Psoas muscle (tissue), 8 donors: ENCODE measurements around the gene PALLD. TPM values are rescaled to one million over a fixed set of nuclear protein-coding genes. Genes with fewer than 3 reads are reported as not detected.

ENCODE experiments used
- ATAC-seq, 4 donors: fragments of 200-7000 bp; cut with Tn5 transposase; one replicate each; pipeline ENCODE4 v1.9.1; 2020; ENCODE audit warnings: moderate library complexity in 3 of 4, mild to moderate bottlenecking in 2 of 4
- DNase-seq, 2 donors: peaks; one replicate each; pipeline ENCODE4 v3.0.0-alpha.2; 2020
- H3K27ac ChIP-seq: fragments of 200-600 bp; one replicate; pipeline ENCODE4 v1.8.0; 2022
- H3K27me3 ChIP-seq, 3 donors: fragments of 200-600 bp in 1 of 3; one replicate each; pipeline versions ENCODE4 v1.6.1 to v1.8.0; 2013 to 2022; ENCODE audit warnings: low read length in 2 of 3, mild to moderate bottlenecking in 2 of 3, moderate library complexity in 1 of 3; ENCODE audit not compliant: insufficient read depth in 3 of 3
- H3K36me3 ChIP-seq, 2 donors: fragments of 200-600 bp in 1 of 2; one replicate each; pipeline versions ENCODE4 v1.6.1 to v1.8.0; 2013 to 2022; ENCODE audit warnings: low read depth in 1 of 2, mild to moderate bottlenecking in 1 of 2, moderate library complexity in 1 of 2; ENCODE audit not compliant: insufficient read depth in 1 of 2
- H3K4me1 ChIP-seq: fragments of 200-600 bp; one replicate; pipeline ENCODE4 v1.8.0; 2022
- H3K4me3 ChIP-seq: fragments of 200-600 bp; one replicate; pipeline ENCODE4 v1.8.0; 2022; ENCODE audit warnings: mild to moderate bottlenecking
- H3K9me3 ChIP-seq: fragments of 200-600 bp; one replicate; pipeline ENCODE4 v1.8.0; 2022
- CTCF ChIP-seq: fragments of 200-600 bp; IDR thresholded peaks from one replicate; pipeline ENCODE4 v1.8.0; 2022; ENCODE audit warnings: antibody characterized with exemption
- WGBS, 3 donors: extraction: QIAGEN DNeasy Blood & Tissue Kit; methylation state at CpG; one replicate each; pipeline versions ENCODE4 v1.1.6 to v1.1.7; 2013; 5-methylcytosine and 5-hydroxymethylcytosine counted together
- intact Hi-C, 2 donors: fragments of 100-400 bp; cut with DNase I; formaldehyde crosslinking; loops; one replicate each; pipeline versions ENCODE4 v1.11.0 to v1.14.2; 2022
- polyA plus RNA-seq, 3 donors: library from polyadenylated mRNA; stranded (reverse); fragments of 200-250 nt; gene quantifications; one replicate each; pipeline ENCODE4 v1.2.3, GENCODE V29; 2013
- total RNA-seq, 4 donors: library from RNA; stranded (reverse); fragmentation: NEBNext Ultra II Directional in 2 of 4; extraction: Animal tissue kit (Norgen Biotek cat#: 25700) in 2 of 4; gene quantifications; one replicate each; pipeline versions ENCODE4 v1.2.1 to v1.2.4, GENCODE V29; 2021 to 2023
- donor health status: healthy with polysubstance abuse.
- donor health status: DM: no; HTN: no; CAD: no; lungs with moderate emphysema.
- donor health status: Bipolar disorder and iron deficiency.
- donor health status: healthy.
- donor health status: DM: yes; HTN: yes; CAD: no.
- donor health status: DM: no; HTN: no; CAD: no.
- donor health status: DM: no; HTN: no; CAD: no.
- donor health status: DM: yes; HTN: yes; CAD: no.

Gene PALLD
- total and polyA plus RNA-seq, 7 donors, result 19.2 to 245 (median 168) TPM

- no peak overlapping the region for H3K27ac ChIP-seq
- no peak for TF ChIP-seq CTCF
- intact Hi-C loops, result no loop called here
- 71 to 74% (median 73%) methylated on average over 8 of the region's 8 CpGs for WGBS, 3 donors
- no peaks in the 10 kb centered on the region for H3K27me3 ChIP-seq
- H3K4me3 ChIP-seq, result no peak overlapping the region
- ATAC-seq (no peak), DNase-seq (no peak)
- no peaks in the 10 kb centered on the region for H3K4me1 ChIP-seq
- H3K9me3 ChIP-seq, result no peaks in the 10 kb centered on the region
- peaks cover 4 to 51% of the 10 kb centered on the region in 2 donors for H3K36me3 ChIP-seq
Measured at GRCh38 chr4:168693750-168694490, 197.1 kb downstream of the PALLD start.

- WGBS, 3 donors, result 91 to 93% (median 91%) methylated on average over 4 of the region's 4 CpGs
- ATAC-seq, result peak in 1 of 4 donors; percentile 56
- Histone ChIP-seq H3K36me3 (peaks cover 4 to 56% of the 10 kb centered on the region in 2 donors), H3K27ac (no peak overlapping the region), H3K9me3 (no peaks in the 10 kb centered on the region), H3K4me3 (no peak overlapping the region), H3K27me3 (no peaks in the 10 kb centered on the region), H3K4me1 (no peaks in the 10 kb centered on the region)
- no peak for TF ChIP-seq CTCF
- DNase-seq, result no peak
- intact Hi-C loops, result no loop called here
Measured at GRCh38 chr4:168694667-168695066, 197.8 kb downstream of the PALLD start.

DNA sequence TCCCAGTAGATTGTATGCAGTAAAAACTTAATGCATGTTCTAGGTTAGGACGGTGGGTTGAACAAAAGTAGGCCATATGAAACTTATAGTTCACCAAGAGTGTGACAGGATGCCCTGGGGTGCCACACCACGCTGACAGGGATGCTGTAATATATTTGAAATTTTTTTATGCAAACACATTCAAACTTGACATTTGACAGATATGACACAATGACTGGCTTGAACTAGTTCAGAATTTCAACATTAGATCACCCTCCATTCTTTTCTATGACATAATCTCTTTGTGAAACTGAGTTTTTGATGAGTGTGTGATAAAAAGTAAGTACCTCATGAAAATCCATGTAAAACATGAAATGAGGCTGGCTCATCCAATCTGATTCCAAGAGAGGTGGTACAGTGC, 198.4 kb downstream of the PALLD start:
- H3K4me3 ChIP-seq, result no peak overlapping the region
- H3K27me3 ChIP-seq, result no peaks in the 10 kb centered on the region
- intact Hi-C loops, result no loop called here
- H3K27ac ChIP-seq, result no peak overlapping the region
- no peak for DNase-seq
- no peaks in the 10 kb centered on the region for H3K4me1 ChIP-seq
- no peak for ATAC-seq
- TF ChIP-seq CTCF, result no peak
- peaks cover 4 to 54% of the 10 kb centered on the region in 2 donors for H3K36me3 ChIP-seq
- 82 to 84% (median 83%) methylated on average over 2 of the region's 2 CpGs for WGBS, 3 donors
- no peaks in the 10 kb centered on the region for H3K9me3 ChIP-seq

- TF ChIP-seq CTCF, result no peak
- Histone ChIP-seq H3K36me3 (peaks cover 4 to 52% of the 10 kb centered on the region in 2 donors), H3K9me3 (no peaks in the 10 kb centered on the region), H3K4me3 (no peak overlapping the region), H3K27me3 (no peaks in the 10 kb centered on the region), H3K4me1 (no peaks in the 10 kb centered on the region), H3K27ac (no peak overlapping the region)
- WGBS, 3 donors, result 84 to 94% (median 89%) methylated on average over 1 of the region's 1 CpG
- ATAC-seq (no peak), DNase-seq (no peak)
- intact Hi-C loops, result no loop called here
Measured at GRCh38 chr4:168696280-168696679, 199.4 kb downstream of the PALLD start.

DNA sequence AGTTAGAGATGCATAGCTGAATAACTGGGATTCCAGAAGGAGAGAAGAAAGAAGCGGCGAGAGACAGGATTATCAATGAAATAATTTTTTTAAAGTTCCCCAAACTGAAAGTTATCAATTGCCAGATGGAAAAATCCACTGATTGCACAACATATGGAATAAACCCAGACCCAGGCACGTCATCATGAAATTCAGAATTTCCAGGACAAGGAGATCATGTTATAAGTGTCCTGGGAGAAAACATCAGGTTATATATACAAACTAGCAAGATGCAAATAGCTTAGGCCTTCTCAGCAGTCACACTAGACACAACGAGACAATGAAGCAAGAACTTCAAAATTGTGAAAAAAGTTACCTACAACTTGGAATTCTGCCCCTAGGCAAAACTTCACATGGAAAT, 200.0 kb downstream of the PALLD start:
- intact Hi-C loops, result no loop called here
- H3K9me3 ChIP-seq, result no peaks in the 10 kb centered on the region
- H3K27me3 ChIP-seq, result no peaks in the 10 kb centered on the region
- WGBS, 3 donors, result 78 to 95% (median 81%) methylated on average over 4 of the region's 4 CpGs
- H3K27ac ChIP-seq, result no peak overlapping the region
- H3K4me1 ChIP-seq, result no peaks in the 10 kb centered on the region
- no peak for ATAC-seq
- peaks cover 3 to 52% of the 10 kb centered on the region in 2 donors for H3K36me3 ChIP-seq
- H3K4me3 ChIP-seq, result no peak overlapping the region
- no peak for TF ChIP-seq CTCF
- DNase-seq, result no peak
